ENCODE measurements around the gene TANGO2.

Gene TANGO2

GRCh38 chr22:19979712-19980493 is 41.0 kb upstream of the TANGO2 start:
- DNase-seq (ENCODE audit: low read depth), result no peak

GRCh38 chr22:19980766-19981165 is 40.1 kb upstream of the TANGO2 start:
- DNase-seq (ENCODE audit: low read depth), result no peak
- TF ChIP-seq CTCF (conservative IDR thresholded peaks at IDR 0.05; ENCODE audit: low read depth, low read length), result no peak

More at GRCh38 chr22:19979712-19980493, 41.0 kb upstream of the TANGO2 start:
- H3K4me3 ChIP-seq (ENCODE audit: low read depth, low read length), result no peak overlapping the region
- TF ChIP-seq CTCF (conservative IDR thresholded peaks at IDR 0.05; ENCODE audit: low read depth, low read length), result no peak

GRCh38 chr22:19981171-19981960 is 39.5 kb upstream of the TANGO2 start:
- no peak for TF ChIP-seq CTCF (conservative IDR thresholded peaks at IDR 0.05; ENCODE audit: low read depth, low read length)
- no peak for DNase-seq (ENCODE audit: low read depth)
- H3K4me3 ChIP-seq (ENCODE audit: low read depth, low read length), result no peak overlapping the region

More at GRCh38 chr22:19980766-19981165, 40.1 kb upstream of the TANGO2 start:
- no peak overlapping the region for H3K4me3 ChIP-seq (ENCODE audit: low read depth, low read length)

- TF ChIP-seq CTCF (conservative IDR thresholded peaks at IDR 0.05; ENCODE audit: low read depth, low read length), result no peak
- DNase-seq (ENCODE audit: low read depth), result no peak
- H3K4me3 ChIP-seq (ENCODE audit: low read depth, low read length), result no peak overlapping the region
Measured at GRCh38 chr22:19981961-19982920, 38.7 kb upstream of the TANGO2 start.

GRCh38 chr22:19982991-19983578 is 37.8 kb upstream of the TANGO2 start:
- H3K4me3 ChIP-seq (ENCODE audit: low read depth, low read length), result no peak overlapping the region
- no peak for TF ChIP-seq CTCF (conservative IDR thresholded peaks at IDR 0.05; ENCODE audit: low read depth, low read length)
- no peak for DNase-seq (ENCODE audit: low read depth)

- no peak for DNase-seq (ENCODE audit: low read depth)
- no peak for TF ChIP-seq CTCF (conservative IDR thresholded peaks at IDR 0.05; ENCODE audit: low read depth, low read length)
- H3K4me3 ChIP-seq (ENCODE audit: low read depth, low read length), result no peak overlapping the region
Measured at GRCh38 chr22:19983741-19984140, 37.2 kb upstream of the TANGO2 start.

Measured in choroid plexus epithelial cell (primary cell).